ENCODE data around the gene BMP6. TPM values are rescaled to one million over a fixed set of nuclear protein-coding genes. Genes with fewer than 3 reads are reported as not detected.

The BMP6 gene
- total RNA-seq, 4 donors from 2014 or later = 1.4 to 16.1 (median 6.0) TPM

DNA sequence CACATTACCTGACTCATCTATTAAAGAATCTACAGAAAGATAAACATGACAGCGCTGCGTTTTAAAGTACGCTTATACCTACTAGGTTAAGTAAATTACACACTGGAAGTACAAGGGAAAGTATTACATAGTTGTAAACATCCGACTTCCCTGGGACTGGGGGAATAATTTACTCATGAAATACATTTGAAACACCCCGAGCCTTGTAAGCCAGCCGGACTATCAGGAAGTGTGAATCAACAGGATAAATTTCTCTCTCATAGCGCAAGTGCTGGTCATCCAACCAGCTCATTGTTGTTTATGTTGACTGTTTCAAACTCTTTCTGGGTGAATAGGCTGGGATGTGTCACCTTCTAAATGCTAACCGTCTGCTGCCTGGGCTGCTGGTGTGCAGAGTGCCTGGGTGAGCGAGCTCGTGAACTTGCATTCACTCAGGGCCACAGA is 4.9 kb downstream of the BMP6 start:
- TF ChIP-seq EP300 (IDR thresholded peaks at IDR 0.05) (no peak), POLR2A (IDR thresholded peaks at IDR 0.05) (no peak), POLR2AphosphoS5 (IDR thresholded peaks at IDR 0.05) (no peak)
- TF ChIP-seq, protein P1, sequence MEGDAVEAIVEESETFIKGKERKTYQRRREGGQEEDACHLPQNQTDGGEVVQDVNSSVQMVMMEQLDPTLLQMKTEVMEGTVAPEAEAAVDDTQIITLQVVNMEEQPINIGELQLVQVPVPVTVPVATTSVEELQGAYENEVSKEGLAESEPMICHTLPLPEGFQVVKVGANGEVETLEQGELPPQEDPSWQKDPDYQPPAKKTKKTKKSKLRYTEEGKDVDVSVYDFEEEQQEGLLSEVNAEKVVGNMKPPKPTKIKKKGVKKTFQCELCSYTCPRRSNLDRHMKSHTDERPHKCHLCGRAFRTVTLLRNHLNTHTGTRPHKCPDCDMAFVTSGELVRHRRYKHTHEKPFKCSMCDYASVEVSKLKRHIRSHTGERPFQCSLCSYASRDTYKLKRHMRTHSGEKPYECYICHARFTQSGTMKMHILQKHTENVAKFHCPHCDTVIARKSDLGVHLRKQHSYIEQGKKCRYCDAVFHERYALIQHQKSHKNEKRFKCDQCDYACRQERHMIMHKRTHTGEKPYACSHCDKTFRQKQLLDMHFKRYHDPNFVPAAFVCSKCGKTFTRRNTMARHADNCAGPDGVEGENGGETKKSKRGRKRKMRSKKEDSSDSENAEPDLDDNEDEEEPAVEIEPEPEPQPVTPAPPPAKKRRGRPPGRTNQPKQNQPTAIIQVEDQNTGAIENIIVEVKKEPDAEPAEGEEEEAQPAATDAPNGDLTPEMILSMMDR (IDR thresholded peaks at IDR 0.05) = no peak
- no peaks in the 10 kb centered on the region for H3K36me3 ChIP-seq
- no peak for ATAC-seq
- no peaks in the 10 kb centered on the region for H3K9me3 ChIP-seq
- no peak overlapping the region for H3K4me3 ChIP-seq
- WGBS, 2 donors (ENCODE audit: low coverage in 1 of 2) = 50 to 57% methylated on average over 6 to 10 of the region's 10 CpGs
- H3K4me1 ChIP-seq = peaks cover 0 to 34% (median 16%) of the 10 kb centered on the region in 3 donors
- H3K27ac ChIP-seq = no peak overlapping the region
- H3K27me3 ChIP-seq = peaks cover 99% of the 10 kb centered on the region

GRCh38 chr6:7731294-7731693 is 5.4 kb downstream of the BMP6 start:
- Histone ChIP-seq H3K36me3 (no peaks in the 10 kb centered on the region), H3K4me1 (peaks cover 0 to 29% (median 16%) of the 10 kb centered on the region in 3 donors), H3K27me3 (peaks cover 94% of the 10 kb centered on the region), H3K9me3 (no peaks in the 10 kb centered on the region), H3K4me3 (no peak overlapping the region), H3K27ac (no peak overlapping the region)
- no peak for ATAC-seq
- TF ChIP-seq, protein P1 (IDR thresholded peaks at IDR 0.05) = no peak
- TF ChIP-seq POLR2A (IDR thresholded peaks at IDR 0.05) = no peak
- TF ChIP-seq POLR2AphosphoS5 (IDR thresholded peaks at IDR 0.05) = no peak
- no peak for TF ChIP-seq EP300 (IDR thresholded peaks at IDR 0.05)
- whole genome bisulfite sequencing, 2 donors (ENCODE audit: low coverage in 1 of 2) = 100% methylated on average over 2 of the region's 2 CpGs; no CpG with 5 or more reads in 1 of the 2 donors

- no peak overlapping the region for H3K4me3 ChIP-seq
- no peaks in the 10 kb centered on the region for H3K36me3 ChIP-seq
- no peak overlapping the region for H3K27ac ChIP-seq
- peaks cover 85% of the 10 kb centered on the region for H3K27me3 ChIP-seq
- no peaks in the 10 kb centered on the region for H3K9me3 ChIP-seq
- H3K4me1 ChIP-seq = peaks cover 0 to 20% (median 12%) of the 10 kb centered on the region in 3 donors
- ATAC-seq = no peak
- TF ChIP-seq POLR2AphosphoS5 (IDR thresholded peaks at IDR 0.05) = no peak
- TF ChIP-seq POLR2A (IDR thresholded peaks at IDR 0.05) = no peak
- TF ChIP-seq EP300 (IDR thresholded peaks at IDR 0.05) = no peak
- TF ChIP-seq, protein P1 (IDR thresholded peaks at IDR 0.05) = no peak
These were observed 6.3 kb downstream of the BMP6 start for GRCh38 chr6:7732228-7732627.

GRCh38 chr6:7734707-7735383 is 8.9 kb downstream of the BMP6 start:
- H3K9me3 ChIP-seq = no peaks in the 10 kb centered on the region
- H3K4me3 ChIP-seq = no peak overlapping the region
- ATAC-seq = no peak
- H3K36me3 ChIP-seq = no peaks in the 10 kb centered on the region
- H3K4me1 ChIP-seq = no peaks in the 10 kb centered on the region
- no peak for TF ChIP-seq POLR2AphosphoS5 (IDR thresholded peaks at IDR 0.05)
- TF ChIP-seq, protein P1 (IDR thresholded peaks at IDR 0.05) = no peak
- TF ChIP-seq EP300 (IDR thresholded peaks at IDR 0.05) = no peak
- no peak for TF ChIP-seq POLR2A (IDR thresholded peaks at IDR 0.05)
- no peak overlapping the region for H3K27ac ChIP-seq
- peaks cover 59% of the 10 kb centered on the region for H3K27me3 ChIP-seq
- 74 to 75% methylated on average over 9 to 17 of the region's 18 CpGs for WGBS, 2 donors (ENCODE audit: low coverage in 1 of 2)

DNA sequence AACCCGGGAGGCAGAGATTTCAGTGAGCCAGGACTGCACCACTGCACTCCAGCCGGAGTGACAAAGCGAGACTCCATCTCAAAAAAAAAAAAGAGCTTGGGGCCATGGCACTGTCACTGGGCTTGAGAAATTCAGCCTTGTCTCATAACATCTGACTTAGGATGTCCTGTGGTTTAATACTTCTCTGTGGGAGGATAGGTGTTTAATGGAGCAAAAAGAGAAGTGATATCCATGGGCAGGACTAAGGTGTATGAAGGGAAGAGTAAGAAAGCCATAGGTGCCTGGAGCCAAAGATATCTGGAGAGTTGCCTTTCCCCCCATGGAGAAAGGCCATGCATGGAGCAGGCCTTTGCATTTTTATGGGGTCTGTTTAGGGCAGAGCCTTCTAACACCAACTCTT is 11.2 kb downstream of the BMP6 start:
- ATAC-seq = no peak
- Histone ChIP-seq H3K27ac (no peak overlapping the region), H3K9me3 (no peaks in the 10 kb centered on the region), H3K4me1 (no peaks in the 10 kb centered on the region), H3K36me3 (no peaks in the 10 kb centered on the region), H3K4me3 (no peak overlapping the region), H3K27me3 (peaks cover 36% of the 10 kb centered on the region)
- TF ChIP-seq, protein P1 (IDR thresholded peaks at IDR 0.05) = no peak
- no peak for TF ChIP-seq EP300 (IDR thresholded peaks at IDR 0.05)
- WGBS, 2 donors (ENCODE audit: low coverage in 1 of 2) = 100% methylated on average over 1 to 3 of the region's 3 CpGs
